Stimulated activated naive CD8-positive, alpha-beta T cell treated with anti-CD3 and anti-CD28 coated beads, Interleukin-15, Interleukin-2, amounts not matched to agents 100 U/mL and 50 U/mL, for 24 hours (primary cell): ENCODE measurements around the gene UBASH3A.

Experiments
- ATAC-seq: fragments of 150-1000 bp; cut with Tn5 transposase; one replicate; pipeline ENCODE4 v1.10.0; 2021
- DNase-seq: peaks from one replicate; pipeline ENCODE4 v3.0.0; 2021

UBASH3A gene

DNA sequence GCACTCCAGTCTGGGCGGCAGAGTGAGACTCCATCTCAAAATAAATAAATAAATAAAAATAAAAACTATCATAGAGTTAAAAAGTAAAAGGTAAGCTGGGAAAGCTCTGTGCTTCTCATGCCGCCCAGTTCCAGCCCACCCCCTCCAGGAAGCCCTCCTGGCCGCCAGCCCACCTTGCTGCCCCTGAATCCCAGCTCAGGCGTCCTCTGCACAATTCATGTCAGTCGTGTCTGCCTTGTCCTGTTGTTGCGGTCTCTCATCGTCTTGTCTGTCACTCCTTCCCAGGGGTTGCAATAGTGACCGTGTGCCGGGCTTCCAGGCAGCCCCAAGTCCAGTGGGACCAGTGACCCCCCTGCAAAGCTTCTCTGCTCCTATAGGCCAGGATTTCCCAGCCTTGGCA, 48.2 kb downstream of the UBASH3A start:
- ATAC-seq, result no peak

DNA sequence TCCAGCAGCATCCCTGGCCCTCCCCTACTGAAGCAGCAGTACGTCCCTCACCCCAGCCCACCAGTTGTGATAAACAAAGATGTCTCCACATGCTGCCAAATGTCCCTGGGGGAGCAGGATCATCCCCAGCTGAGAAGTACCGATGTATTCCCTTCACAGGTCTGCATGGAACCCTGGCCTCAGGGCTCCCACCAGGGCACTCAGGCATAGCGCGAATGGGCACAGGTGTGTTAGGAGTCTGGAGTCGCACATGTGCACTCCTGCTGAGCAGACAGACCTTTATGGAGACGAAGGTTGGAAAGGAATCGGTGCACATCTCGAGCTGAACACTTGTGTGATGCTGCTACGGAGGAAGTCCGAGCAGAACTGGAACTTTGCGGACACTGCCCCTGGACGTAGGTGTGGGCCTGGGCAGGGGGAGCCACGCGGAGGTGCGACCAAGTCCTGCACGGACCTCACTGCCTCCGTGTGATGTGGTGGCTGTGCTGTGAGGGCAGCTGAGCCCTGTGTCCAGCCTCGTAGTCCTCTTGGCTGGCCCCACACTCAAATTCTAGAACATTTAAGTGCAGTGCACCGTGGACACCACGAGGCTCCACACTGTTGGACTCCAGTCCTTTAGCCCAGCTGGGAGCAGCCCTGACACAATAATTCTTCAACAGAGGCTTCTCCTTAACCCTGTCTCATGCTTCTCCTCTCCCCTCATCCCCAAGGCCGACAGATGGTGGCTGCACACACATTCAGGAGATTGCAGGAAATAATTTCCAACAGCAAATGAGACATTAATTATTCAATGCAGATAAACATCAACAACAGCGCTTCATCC, 48.9 kb downstream of the UBASH3A start:
- DNase-seq (no peak), ATAC-seq (no peak)

More for the DNA sequence above, 48.2 kb downstream of the UBASH3A start:
- no peak for DNase-seq

DNA sequence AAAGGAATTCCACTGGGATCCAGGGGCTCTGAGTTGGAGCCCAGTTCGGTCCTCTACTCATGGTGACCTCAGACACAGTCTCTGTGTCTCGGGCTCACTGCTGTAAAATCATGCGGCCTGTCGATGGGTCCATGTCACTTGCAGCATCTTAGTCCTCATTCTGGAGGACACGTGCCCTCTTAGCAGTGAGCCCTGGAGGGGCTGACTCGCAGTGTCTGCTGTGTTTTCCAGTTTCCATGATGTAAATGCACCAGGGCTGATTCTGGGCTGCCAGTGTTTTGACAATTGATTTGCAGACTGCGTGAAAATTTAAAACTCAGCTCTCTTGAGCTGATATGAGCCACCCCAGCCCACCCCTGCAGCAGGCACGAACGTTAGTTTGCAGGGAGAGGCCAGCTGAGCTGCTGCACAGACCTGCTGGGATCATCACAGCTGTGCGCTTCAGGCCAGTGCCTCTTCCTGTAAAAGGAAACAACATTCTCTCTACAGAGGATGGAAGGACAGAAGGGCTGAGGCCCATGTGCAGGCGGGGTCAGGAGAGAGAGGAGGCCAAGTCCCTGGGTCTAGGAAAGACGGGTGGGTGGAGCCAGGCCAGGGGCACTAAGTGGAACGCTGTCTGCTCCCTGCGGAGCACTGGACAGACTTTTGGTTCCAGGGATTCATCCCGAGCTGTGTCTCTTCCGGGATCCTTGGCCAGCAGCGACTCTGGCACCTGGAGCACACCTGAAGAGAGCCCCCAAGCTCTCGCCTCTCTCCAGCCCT, 49.7 kb downstream of the UBASH3A start:
- DNase-seq (no peak), ATAC-seq (no peak)

DNA sequence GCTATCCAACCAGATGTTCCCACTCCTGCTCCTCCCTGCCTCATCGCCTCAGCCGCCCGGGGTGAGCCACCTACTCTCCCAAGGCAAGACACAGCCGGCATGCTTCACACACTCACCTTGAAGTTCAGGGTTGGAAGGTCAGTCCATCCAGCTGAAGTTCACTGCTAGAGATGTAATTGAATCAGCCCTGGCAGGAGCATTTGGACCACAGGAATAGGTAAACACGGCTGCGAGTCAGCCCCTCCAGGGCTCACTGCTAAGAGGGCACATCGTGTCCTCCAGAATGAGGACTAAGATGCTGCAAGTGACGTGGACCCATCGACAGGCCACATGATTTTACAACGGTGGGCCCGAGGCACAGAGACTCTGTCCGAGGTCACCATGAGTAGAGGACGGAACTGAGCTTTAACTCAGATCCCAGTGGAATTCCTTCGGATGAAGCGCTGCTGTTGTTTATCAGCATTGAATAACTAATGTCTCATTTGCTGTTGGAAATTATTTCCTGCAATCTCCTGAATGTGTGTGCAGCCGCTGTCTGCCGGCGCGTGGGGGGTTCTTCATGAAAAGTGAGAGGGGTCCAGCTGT, 50.4 kb downstream of the UBASH3A start:
- no peak for DNase-seq
- ATAC-seq, result no peak

DNA sequence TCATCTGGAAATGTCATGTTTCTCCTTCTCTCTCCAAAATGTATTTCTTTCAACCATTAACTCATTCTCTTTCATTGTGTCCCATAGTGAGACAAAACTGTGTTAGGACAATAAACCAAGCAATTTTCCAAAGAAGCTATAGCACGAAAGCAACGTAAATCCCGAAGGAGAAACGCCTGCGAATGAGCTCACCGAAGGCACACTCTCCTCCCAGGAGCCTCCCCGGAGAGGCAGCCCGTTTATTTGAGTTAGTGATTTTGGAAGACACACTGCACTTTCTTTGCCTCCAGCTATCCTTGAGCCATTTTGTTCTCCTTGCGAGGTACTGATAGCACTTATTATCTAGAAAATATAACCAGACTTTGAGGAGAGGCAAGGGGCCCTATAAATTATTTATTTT, 51.1 kb downstream of the UBASH3A start:
- no peak for ATAC-seq
- no peak for DNase-seq

DNA sequence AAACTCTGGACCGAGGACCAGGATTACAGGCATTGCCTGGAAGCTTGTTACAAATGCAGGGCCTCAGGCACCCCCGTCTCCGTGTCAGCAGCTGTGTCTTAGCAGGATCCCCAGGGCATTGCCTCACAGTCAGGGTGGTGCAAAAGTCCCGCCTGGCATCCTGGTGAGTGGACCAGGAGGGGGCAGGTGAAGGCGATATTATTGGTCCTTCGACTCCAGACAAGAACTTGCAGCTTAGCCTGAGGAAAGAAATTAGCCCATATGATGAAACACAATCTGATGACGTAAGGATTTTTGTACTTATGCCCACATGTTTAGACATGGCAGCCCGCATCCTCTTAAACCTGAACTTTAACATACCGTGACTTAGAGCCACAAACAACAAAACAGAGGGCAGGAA, 51.5 kb downstream of the UBASH3A start:
- ATAC-seq (no peak), DNase-seq (no peak)

DNA sequence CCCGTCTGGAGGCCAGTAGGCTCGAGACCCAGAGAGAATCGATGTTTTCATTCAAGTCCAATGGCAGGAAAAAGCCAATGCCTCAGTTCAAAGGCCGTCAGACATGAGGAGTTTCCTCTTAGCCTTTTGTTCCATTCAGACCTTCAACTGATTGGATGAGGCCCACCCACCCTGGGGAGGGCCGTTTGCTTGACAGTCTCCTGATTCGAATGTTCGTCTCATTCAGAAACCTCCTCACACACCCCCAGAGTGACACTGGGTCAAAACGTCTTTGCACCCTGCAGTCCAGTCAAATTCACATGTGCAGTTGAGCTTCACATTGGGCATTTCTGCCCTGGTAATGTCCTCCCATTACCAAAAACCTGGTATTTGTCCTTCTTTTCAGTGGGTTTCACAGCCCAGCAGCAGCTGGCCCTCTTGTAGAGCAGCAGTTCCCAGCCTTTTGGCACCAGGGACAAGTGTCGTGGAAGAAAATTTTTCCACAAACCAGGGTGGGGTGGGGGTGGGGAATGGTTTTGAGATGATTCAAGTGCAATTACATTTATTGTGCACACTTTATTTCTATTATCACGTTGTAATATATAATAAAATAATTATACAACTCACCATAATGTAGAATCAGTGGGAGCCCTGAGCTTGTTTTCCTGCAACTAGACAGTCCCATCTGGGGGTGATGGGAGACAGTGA, 52.2 kb downstream of the UBASH3A start:
- DNase-seq (no peak), ATAC-seq (no peak)

DNA sequence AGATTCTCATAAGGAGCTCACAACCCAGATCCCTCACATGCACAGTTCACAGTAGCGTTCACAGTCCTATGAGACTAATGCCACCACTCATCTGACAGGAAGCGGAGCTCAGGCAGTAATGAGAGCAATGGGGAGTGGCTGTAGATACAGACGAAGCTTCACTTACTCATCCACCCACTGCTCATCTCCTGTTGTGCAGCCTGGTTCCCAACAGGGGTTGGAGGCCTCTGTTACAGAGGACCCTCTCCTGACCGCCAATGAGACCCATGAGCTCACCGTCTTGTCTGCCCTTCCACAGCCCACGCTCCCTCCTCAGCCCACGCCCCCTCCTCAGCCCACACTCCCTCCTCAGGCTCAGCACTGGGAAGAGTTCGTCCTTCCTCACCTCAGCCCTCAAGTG, 52.8 kb downstream of the UBASH3A start:
- DNase-seq, result peak; percentile 48
- peak; percentile 91 for ATAC-seq

DNA sequence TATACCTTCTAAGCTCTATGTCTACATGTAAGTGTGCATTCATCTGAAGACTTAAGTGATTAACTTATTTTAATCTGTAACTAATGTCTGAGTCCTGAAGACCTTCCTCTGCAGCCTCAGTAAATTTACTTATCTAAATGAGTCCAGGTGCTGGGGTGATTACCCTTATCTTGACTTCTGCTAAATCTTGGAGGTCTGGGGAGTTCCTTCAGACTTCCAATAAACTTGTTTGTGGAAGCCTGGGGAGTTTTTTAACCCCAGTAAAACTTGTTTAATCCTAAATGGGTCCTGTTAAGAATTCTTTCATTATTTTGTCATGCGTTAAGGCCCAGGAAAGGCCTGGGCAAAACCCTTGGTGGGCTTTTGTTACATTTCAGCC, 55.4 kb downstream of the UBASH3A start:
- ATAC-seq, result no peak
- no peak for DNase-seq

DNA sequence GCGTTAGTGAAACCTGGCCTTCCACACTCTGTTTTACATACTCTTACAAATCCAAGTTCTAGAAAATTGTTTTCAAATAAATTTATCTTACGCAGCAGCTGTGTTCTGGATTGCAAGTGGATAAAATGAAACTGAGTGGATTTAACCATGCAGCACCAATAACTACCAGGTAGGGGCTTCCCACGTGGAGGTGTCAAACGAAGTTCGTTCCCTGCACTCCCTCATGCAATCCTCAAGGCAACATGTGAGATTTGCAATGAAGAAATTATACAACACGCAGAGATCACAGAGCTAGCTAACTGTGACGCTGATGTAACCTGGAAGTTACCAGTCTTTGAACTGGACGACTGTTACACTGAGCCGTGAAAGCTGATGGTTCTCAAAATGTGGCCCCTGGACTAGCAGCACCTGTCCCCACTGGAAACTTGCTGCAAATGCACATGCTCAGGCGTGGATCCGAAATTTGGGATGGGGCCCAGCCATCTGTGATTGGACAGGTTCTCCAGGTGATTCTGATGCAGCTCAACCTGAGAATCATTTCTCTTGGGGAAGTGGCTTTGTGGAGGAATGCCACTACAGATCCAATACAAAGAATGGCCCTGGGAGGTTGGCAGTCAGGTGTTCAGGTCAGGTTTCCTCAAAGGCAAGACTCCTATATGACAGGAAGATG, 56.0 kb downstream of the UBASH3A start:
- DNase-seq (no peak), ATAC-seq (no peak)

DNA sequence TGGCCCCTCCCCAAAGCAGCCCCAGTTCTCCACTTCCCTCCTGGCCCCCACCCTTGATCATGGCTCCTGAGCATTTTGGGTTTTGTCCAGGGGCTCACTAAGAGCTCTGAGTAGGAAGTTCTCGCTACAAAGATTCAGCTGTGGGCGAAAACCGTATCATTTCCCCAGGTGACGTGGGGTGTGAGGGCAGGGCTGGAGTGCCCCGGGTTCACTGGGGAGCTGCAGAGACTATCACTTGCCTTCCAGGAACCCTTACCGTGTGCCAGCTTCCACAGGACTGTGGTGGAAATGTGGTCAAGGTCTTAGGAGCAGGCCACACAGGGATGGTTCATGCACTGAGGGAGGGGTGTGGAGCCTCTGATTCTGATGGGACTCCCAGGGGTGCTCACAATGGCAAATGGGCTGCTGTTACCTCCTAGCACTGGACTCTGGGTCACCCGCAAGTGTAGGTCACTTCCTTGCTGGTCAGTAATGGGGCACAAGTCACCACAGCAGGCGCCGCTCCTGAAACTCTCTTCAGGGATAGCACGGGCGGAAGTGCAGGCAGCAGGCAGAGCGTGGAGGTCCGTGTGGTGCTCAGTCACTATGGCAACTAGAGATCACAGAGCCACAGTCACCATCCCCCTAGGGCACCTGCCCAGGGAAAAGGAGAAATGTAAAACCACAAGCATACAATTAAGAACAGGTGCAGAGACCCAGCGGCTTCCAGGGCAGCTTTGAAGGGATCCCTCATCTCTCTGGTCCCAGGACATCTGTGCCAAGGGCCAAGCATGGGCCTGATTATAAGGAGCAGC, 56.9 kb downstream of the UBASH3A start:
- DNase-seq (peak; percentile 52), ATAC-seq (peak; percentile 26)

DNA sequence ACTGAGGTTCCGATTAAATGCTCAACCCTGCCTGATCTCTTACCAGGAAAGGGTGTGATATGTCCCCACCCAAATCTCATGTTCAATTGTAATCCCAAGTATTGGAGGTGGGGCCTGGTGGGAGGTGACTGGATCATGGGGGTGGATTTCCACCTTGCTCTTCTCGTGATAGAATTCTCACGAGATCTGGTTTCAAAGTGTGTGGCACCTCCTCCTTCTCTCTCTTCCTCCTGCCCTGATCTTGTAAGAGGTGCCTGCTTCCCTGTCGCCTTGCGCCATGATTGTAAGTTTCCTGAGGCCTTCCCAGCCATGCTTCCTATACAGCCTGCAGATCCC, 57.5 kb downstream of the UBASH3A start:
- DNase-seq (no peak), ATAC-seq (no peak)

DNA sequence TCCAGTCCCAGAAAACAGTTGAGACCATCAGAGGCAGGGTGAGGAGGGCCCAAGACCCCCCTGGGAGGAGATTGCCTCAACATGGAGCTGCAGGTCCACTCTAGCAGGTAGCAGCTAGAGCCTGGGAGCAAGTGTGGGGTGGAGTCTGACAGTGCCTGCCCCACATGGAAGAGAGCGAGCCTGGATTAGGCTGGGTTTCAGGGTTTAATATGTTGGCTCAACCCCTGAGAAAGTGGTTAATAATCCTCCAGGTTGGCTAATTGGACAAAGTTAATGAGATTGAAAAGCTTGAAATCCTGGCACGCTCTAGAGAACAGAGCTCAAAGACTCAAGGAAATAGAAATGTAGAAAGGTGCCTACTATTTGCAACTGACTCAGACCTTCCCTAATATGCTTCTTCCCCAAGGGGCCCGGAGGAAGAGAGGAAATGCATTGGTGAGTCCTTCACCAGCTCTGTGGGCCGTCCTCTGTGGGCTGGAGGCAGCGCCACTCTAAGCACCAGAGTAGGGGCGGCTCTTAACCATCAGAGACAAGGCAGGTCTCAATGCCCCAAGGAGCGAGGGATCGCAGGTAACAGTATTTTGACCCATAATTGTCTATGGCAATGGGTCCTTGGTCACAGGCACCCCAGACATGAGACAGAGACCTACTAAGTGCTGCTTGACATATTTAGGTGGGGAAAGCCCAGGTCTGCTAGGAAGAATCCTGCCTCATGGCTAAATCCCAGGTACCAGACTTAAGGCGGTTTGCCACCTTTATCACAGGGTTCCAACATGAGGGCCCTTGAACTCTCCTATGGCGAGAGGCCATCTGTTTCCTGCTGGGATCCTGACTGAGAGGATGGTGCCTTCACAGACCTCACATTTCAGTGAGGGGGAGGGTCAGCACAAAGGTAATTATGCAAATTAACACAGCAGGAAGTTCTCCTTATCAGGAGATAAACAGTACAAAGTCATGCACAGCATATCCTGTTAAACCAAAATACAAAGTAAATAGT, 58.5 kb downstream of the UBASH3A start:
- ATAC-seq (peak; percentile 44), DNase-seq (no peak)

DNA sequence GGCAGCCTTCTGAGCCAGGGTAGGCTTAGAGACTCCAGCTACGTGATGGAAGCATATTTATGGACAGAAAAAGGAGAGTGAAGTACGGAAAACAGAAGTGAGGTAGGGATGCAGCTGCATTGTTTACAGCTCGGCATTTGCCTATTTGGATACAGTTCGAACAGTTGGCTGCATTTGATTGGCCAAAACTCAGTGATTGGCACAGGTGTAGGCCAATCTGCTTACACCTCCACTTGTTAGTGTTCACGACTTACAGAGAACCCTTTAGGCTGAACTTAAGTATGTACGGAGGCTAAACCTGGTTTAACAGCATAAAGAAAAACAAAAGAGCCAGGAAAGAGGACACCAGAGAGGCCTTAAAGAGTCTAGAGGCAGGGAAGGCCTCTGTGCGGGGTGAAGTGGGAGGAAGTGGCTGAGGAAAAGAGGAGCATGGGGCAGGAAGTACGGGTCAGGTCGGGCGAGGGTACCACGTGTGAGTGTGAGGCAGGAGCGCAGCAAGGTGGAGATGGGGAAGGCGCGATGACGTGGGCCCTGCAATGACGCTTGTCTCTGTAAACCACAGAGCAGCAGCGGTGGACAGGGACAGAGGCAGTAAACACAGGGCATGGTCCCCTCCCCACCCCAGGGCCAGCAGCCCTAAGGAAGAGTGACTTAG, 60.3 kb downstream of the UBASH3A start:
- DNase-seq, result peak; percentile 63
- peak; percentile 33 for ATAC-seq

DNA sequence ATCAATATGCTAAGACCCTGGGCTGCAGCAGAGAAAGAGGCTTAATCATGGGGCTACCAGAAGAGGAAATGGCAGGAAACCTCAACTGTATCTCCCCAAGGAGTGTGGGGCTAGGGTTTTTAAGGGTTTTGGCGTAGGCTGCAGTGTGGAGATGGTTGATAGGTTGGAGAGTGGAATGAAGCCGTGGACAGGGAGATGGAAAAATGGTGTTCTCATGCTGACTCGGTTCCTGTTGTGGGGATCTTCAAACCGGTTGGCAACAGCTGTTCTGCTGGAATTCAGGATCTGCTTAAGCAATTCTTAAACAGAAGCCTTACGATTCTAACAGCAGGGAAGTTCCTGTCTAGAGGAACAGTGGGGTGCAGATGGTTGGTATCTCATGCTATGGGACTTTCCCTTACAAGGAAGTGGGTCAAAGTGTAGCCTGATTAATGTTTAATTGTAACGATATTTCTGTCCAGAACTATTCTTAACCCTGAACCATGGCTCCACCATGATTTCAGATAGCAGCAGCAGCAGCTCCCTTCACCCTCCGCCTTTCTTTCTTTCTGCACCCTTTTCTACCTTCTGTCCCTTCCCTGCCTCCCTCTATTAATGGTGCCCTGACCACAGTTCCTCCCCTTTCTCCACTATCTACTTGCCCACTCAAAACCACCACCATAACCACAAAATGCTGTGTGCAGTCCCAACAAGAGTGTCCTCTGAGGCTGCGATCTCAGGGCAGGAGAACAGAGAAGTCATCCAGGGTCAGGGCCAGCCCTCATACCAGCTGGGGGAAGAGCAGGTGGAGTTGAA, 61.5 kb downstream of the UBASH3A start:
- peak; percentile 30 for ATAC-seq
- no peak for DNase-seq

DNA sequence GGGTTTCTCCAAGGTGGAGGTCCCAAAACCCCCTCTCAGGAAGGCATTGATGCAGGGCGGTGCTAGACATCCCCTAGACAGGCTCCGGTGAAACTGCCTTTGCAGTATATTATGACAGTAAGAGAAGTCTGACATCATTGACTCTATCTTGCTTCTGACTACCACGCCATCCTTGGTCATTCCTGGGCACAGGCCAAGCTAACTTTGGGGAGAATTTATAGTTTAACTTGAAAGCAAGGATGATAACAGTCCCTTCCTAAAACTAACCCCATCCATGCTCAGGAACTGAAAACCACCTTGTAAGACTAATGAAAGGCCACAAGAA, 62.1 kb downstream of the UBASH3A start:
- no peak for DNase-seq
- no peak for ATAC-seq

DNA sequence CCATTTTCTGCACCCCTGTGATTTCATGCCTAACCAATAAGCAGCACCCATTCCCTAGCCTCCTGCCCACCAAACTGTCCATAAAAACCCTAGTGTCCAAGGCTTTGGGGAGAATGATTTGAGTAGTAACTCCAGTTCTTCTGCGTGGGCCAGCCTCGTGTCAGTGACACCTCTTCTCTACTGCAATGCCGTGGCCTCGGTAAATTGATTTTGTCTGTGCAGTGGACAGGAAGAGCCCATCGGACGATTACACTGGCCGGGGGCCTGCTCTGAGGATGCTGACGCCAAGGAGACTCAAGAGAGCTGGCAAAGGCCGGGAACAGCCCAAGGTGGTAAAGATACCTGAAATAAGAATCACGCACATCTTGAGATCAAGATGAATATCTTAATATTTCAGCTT, 63.0 kb downstream of the UBASH3A start:
- DNase-seq, result no peak
- ATAC-seq, result no peak

DNA sequence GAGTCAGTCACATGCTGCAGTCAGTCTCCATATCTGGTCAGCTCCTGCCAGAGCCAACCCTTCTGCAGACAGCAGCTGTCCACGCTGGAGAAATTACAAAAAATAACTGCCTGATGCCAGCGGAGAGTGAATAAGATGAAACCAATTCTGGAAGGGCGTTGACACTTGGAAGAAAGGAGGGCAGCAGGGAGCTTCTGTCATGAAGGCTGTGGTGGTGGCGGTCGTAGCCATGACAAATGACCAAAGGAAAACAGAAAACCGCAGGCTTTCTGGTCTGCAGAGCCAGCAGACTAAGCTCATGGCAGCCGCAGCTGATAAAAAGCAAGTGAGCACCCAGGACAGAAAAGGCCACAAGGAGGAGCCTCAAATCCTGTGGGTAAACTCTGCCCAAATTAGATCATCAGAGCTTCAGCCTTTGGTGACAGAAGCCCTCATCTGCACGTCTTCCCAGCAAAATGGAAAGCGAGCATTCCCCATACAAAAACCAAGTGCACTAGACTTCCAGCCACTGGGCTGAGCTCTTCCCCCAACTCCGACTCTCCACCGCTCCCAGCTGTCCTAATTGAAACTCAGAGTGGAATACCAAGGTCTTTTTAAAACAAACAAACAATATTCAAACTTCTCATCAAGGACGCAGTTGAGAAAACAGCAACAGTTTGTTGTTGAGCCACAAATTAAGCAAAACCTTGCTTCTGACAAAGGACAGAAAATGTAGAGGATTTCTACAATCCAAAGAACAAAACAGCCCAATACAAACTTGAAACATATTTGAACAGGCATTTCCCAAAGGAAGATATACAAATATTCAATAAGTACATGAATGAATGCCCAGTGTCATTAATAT, 63.7 kb downstream of the UBASH3A start:
- DNase-seq, result no peak
- ATAC-seq, result no peak
